Measurements from ENCODE around the gene DSCAML1.

Gene DSCAML1

DNA sequence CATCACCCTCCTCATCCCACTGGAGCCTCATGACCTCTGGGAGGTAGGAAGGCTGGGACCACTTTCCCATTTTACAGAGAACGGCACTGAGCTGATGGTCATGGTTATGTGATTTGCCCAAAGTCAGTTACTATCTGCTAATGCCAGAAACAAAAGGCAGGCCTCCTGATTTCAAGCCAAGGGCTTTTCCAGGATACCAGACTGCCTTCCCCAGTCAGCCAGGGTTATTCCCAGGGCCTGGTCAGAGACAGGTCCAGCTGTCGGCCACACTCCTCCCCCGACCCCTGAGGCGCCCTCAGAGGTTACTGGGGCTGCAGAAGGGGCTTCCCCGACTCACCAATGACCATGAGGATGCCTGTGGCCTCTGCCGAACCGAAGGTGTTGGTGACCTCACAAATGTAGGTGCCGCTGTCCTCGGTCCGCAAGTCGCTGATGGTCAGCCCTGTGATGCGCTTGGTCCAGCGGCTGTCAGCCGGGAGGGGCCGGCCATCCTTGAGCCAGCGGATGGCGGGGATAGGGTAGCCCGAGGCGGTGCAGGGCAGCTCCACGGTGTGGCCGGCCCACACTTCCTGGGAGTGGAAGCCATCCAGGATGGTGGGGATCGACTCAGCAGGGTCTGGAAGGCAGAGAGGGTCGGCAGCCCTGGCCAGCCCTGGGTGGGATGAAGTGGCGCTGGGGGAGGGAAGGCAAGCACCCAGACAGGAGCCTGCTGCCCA is 272.4 kb downstream of the DSCAML1 start:
- TF ChIP-seq BACH2 (CRISPR knock-in tag; IDR thresholded peaks at IDR 0.05; ENCODE audit: borderline replicate concordance) = no peak
- TF ChIP-seq TSHZ2 (CRISPR knock-in tag; IDR thresholded peaks at IDR 0.05) = no peak
- no peak for TF ChIP-seq PPARA (CRISPR knock-in tag; IDR thresholded peaks at IDR 0.05; ENCODE audit: borderline replicate concordance)
- no peak for TF ChIP-seq ARNTL (CRISPR knock-in tag; IDR thresholded peaks at IDR 0.05; ENCODE audit: borderline replicate concordance, low read depth)
- no peak for TF ChIP-seq CSDC2 (CRISPR knock-in tag; IDR thresholded peaks at IDR 0.05)
- no peak for TF ChIP-seq ZNF8 (CRISPR knock-in tag; IDR thresholded peaks at IDR 0.05)
- no peak for TF ChIP-seq ZNF565 (CRISPR knock-in tag; conservative IDR thresholded peaks at IDR 0.05; ENCODE audit: low read depth)
- no peak for TF ChIP-seq ZNF70 (CRISPR knock-in tag; IDR thresholded peaks at IDR 0.05)
- no peak for TF ChIP-seq ZC3H10 (CRISPR knock-in tag; IDR thresholded peaks at IDR 0.05)
- no peak for TF ChIP-seq TCF4 (CRISPR knock-in tag; IDR thresholded peaks at IDR 0.05; ENCODE audit: borderline replicate concordance)
- no peak for TF ChIP-seq ISL1 (CRISPR knock-in tag; IDR thresholded peaks at IDR 0.05)
- TF ChIP-seq CREB5 (CRISPR knock-in tag; IDR thresholded peaks at IDR 0.05; ENCODE audit: low read depth) = no peak
- TF ChIP-seq POU6F1 (CRISPR knock-in tag; IDR thresholded peaks at IDR 0.05; ENCODE audit: borderline replicate concordance, low read depth) = no peak
- TF ChIP-seq GLIS3 (CRISPR knock-in tag; IDR thresholded peaks at IDR 0.05) = no peak
- TF ChIP-seq OSR1 (CRISPR knock-in tag; IDR thresholded peaks at IDR 0.05) = no peak
- no peak for TF ChIP-seq ZFP3 (CRISPR knock-in tag; IDR thresholded peaks at IDR 0.05)
- ATAC-seq = no peak

- ATAC-seq = peak; percentile 50
- TF ChIP-seq CREB5 (CRISPR knock-in tag; IDR thresholded peaks at IDR 0.05; ENCODE audit: low read depth) (no peak), ZNF70 (CRISPR knock-in tag; IDR thresholded peaks at IDR 0.05) (no peak), ESRRG (CRISPR knock-in tag; IDR thresholded peaks at IDR 0.05) (no peak), GLIS3 (CRISPR knock-in tag; IDR thresholded peaks at IDR 0.05) (no peak), TCF4 (CRISPR knock-in tag; IDR thresholded peaks at IDR 0.05; ENCODE audit: borderline replicate concordance) (no peak), ZC3H10 (CRISPR knock-in tag; IDR thresholded peaks at IDR 0.05) (no peak), POU6F1 (CRISPR knock-in tag; IDR thresholded peaks at IDR 0.05; ENCODE audit: borderline replicate concordance, low read depth) (no peak), BACH2 (CRISPR knock-in tag; IDR thresholded peaks at IDR 0.05; ENCODE audit: borderline replicate concordance) (no peak), ZFP30 (CRISPR knock-in tag; IDR thresholded peaks at IDR 0.05) (no peak), TOX (CRISPR knock-in tag; IDR thresholded peaks at IDR 0.05; ENCODE audit: borderline replicate concordance) (no peak), SNAI2 (CRISPR knock-in tag; IDR thresholded peaks at IDR 0.05) (no peak), RARB (CRISPR knock-in tag; IDR thresholded peaks at IDR 0.05) (no peak), TSHZ2 (CRISPR knock-in tag; IDR thresholded peaks at IDR 0.05) (no peak), ISL1 (CRISPR knock-in tag; IDR thresholded peaks at IDR 0.05) (no peak), PPARA (CRISPR knock-in tag; IDR thresholded peaks at IDR 0.05; ENCODE audit: borderline replicate concordance) (no peak), CSDC2 (CRISPR knock-in tag; IDR thresholded peaks at IDR 0.05) (no peak), ZNF8 (CRISPR knock-in tag; IDR thresholded peaks at IDR 0.05) (no peak)
- TF ChIP-seq, protein P1, sequence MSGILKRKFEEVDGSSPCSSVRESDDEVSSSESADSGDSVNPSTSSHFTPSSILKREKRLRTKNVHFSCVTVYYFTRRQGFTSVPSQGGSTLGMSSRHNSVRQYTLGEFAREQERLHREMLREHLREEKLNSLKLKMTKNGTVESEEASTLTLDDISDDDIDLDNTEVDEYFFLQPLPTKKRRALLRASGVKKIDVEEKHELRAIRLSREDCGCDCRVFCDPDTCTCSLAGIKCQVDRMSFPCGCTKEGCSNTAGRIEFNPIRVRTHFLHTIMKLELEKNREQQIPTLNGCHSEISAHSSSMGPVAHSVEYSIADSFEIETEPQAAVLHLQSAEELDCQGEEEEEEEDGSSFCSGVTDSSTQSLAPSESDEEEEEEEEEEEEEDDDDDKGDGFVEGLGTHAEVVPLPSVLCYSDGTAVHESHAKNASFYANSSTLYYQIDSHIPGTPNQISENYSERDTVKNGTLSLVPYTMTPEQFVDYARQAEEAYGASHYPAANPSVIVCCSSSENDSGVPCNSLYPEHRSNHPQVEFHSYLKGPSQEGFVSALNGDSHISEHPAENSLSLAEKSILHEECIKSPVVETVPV (CRISPR knock-in tag; IDR thresholded peaks at IDR 0.05) = no peak
- TF ChIP-seq, protein P2, sequence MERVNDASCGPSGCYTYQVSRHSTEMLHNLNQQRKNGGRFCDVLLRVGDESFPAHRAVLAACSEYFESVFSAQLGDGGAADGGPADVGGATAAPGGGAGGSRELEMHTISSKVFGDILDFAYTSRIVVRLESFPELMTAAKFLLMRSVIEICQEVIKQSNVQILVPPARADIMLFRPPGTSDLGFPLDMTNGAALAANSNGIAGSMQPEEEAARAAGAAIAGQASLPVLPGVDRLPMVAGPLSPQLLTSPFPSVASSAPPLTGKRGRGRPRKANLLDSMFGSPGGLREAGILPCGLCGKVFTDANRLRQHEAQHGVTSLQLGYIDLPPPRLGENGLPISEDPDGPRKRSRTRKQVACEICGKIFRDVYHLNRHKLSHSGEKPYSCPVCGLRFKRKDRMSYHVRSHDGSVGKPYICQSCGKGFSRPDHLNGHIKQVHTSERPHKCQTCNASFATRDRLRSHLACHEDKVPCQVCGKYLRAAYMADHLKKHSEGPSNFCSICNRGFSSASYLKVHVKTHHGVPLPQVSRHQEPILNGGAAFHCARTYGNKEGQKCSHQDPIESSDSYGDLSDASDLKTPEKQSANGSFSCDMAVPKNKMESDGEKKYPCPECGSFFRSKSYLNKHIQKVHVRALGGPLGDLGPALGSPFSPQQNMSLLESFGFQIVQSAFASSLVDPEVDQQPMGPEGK (CRISPR knock-in tag; IDR thresholded peaks at IDR 0.05; ENCODE audit: borderline replicate concordance) = no peak
Observed at GRCh38 chr11:117523680-117524079, 273.3 kb downstream of the DSCAML1 start.

Data from SK-N-SH treated with all-trans-retinoic acid at 6 μM for 48 hours (cell line).